GM23338 (cell line): ENCODE results near the gene TEDC1. TPM values are rescaled to one million over a fixed set of nuclear protein-coding genes. Genes with fewer than 3 reads are reported as not detected.
A peak's percentile ranks its signal among the peaks of the same experiment; 100 is the strongest.

Source experiments
- ATAC-seq: fragments of 200-7000 bp; cut with Tn5 transposase; 3 replicates; pipeline ENCODE4 v1.9.1; 2020
- DNase-seq: peaks from one replicate; pipeline ENCODE4 v3.0.0-alpha.2; 2015; ENCODE audit warnings: low spot score
- H2AFZ ChIP-seq: fragments of 200-600 bp; sonication (generic); 2 replicates; pipeline ENCODE4 v1.8.0; 2016; ENCODE audit warnings: antibody characterized with exemption, mild to moderate bottlenecking, moderate library complexity
- H3F3A ChIP-seq: fragments of 200-600 bp; sonication (generic); replicated peaks from 2 replicates; pipeline ENCODE4 v1.8.0; 2017; ENCODE audit warnings: antibody characterized with exemption, mixed run types, low read depth
- H3K27ac ChIP-seq: fragments of 200-600 bp; sonication (generic); 2 replicates; pipeline ENCODE4 v1.6.1; 2016; ENCODE audit warnings: low read depth
- H3K27me3 ChIP-seq: fragments of 200-600 bp; sonication (generic); 2 replicates; pipeline ENCODE4 v1.8.0; 2016; ENCODE audit warnings: mild to moderate bottlenecking, mixed run types, moderate library complexity; ENCODE audit not compliant: insufficient read depth
- H3K36me3 ChIP-seq: fragments of 200-600 bp; sonication (generic); 2 replicates; pipeline ENCODE4 v1.8.0; 2016; ENCODE audit warnings: mild to moderate bottlenecking; ENCODE audit not compliant: insufficient read depth
- H3K4me1 ChIP-seq: fragments of 200-600 bp; sonication (generic); 2 replicates; pipeline ENCODE4 v1.8.0; 2016; ENCODE audit warnings: mild to moderate bottlenecking, moderate library complexity; ENCODE audit not compliant: insufficient read depth
- H3K4me2 ChIP-seq: fragments of 200-600 bp; sonication (generic); 2 replicates; pipeline ENCODE4 v1.7.1; 2017; ENCODE audit warnings: mixed run types
- H3K4me3 ChIP-seq: fragments of 200-600 bp; sonication (generic); 2 replicates; pipeline ENCODE4 v1.6.1; 2016; ENCODE audit warnings: mixed run types
- H3K79me2 ChIP-seq: fragments of 200-600 bp; sonication (generic); replicated peaks from 2 replicates; pipeline ENCODE4 v1.8.0; 2017; ENCODE audit warnings: mild to moderate bottlenecking; ENCODE audit not compliant: insufficient read depth
- H3K9me2 ChIP-seq: fragments of 200-600 bp; sonication (generic); 2 replicates; pipeline ENCODE4 v1.8.0; 2017; ENCODE audit not compliant: insufficient read depth
- H4K20me1 ChIP-seq: fragments of 200-600 bp; sonication (generic); replicated peaks from 2 replicates; pipeline ENCODE4 v1.8.0; 2017; ENCODE audit warnings: mild to moderate bottlenecking; ENCODE audit not compliant: insufficient read depth
- H3K27ac Mint-ChIP-seq: 2 replicates; pipeline ENCODE4 v1.8.0; 2020; ENCODE audit warnings: inconsistent platforms, mild to moderate bottlenecking, moderate library complexity, mixed read lengths
- H3K27me3 Mint-ChIP-seq: 3 replicates; pipeline ENCODE4 v1.8.0; 2022; ENCODE audit warnings: low read depth, mild to moderate bottlenecking, moderate library complexity, mixed read lengths, inconsistent platforms; ENCODE audit not compliant: insufficient read depth, poor library complexity
- H3K36me3 Mint-ChIP-seq: 3 replicates; pipeline ENCODE4 v1.8.0; 2021; ENCODE audit warnings: low read depth, mild to moderate bottlenecking, inconsistent platforms, moderate library complexity, mixed read lengths
- H3K4me1 Mint-ChIP-seq: 3 replicates; pipeline ENCODE4 v1.8.0; 2020; ENCODE audit warnings: mild to moderate bottlenecking, inconsistent platforms, mixed read lengths
- H3K4me3 Mint-ChIP-seq: 3 replicates; pipeline ENCODE4 v1.8.0; 2021; ENCODE audit warnings: moderate library complexity, mild to moderate bottlenecking, inconsistent platforms, mixed read lengths
- H3K9me3 Mint-ChIP-seq: 3 replicates; pipeline ENCODE4 v1.8.0; 2020; ENCODE audit warnings: moderate library complexity, mild to moderate bottlenecking, inconsistent platforms, mixed read lengths
- EZH2 ChIP-seq: fragments of 200-600 bp; sonication (generic); IDR thresholded peaks from one replicate; pipeline ENCODE4 v1.8.0; 2017; ENCODE audit warnings: antibody characterized with exemption, mild to moderate bottlenecking, low read depth; ENCODE audit not compliant: unreplicated experiment
- NANOG ChIP-seq: IDR thresholded peaks from 2 replicates; pipeline ENCODE4 v1.6.1; 2016; ENCODE audit warnings: antibody characterized with exemption, borderline replicate concordance
- STAT1 ChIP-seq: IDR thresholded peaks from one replicate; pipeline ENCODE4 v1.6.1; 2016; ENCODE audit warnings: antibody characterized with exemption; ENCODE audit not compliant: unreplicated experiment
- ZNF114 ChIP-seq: fragments of 250-450 bp; sonication (Bioruptor Pico); IDR thresholded peaks from 2 replicates; pipeline ENCODE4 v1.5.0; 2020; ENCODE audit warnings: mild to moderate bottlenecking, moderate library complexity
- ZNF331 ChIP-seq: fragments of 250-450 bp; sonication (Bioruptor Pico); IDR thresholded peaks from 2 replicates; pipeline ENCODE4 v1.5.0; 2020; ENCODE audit warnings: low read depth, mild to moderate bottlenecking, moderate library complexity
- polyA plus RNA-seq: library from polyadenylated mRNA; unstranded; fragments of >200 nt; fragmentation: Nextera tagmentation; extraction: Ambion mirVana; gene quantifications from 2 replicates; pipeline ENCODE4 v1.2.1, GENCODE V29; 2016
- total RNA-seq: library from RNA; depleted of rRNA; stranded (reverse); fragments of >200 nt; shearing (Covaris generic); gene quantifications from 2 replicates; pipeline ENCODE4 v1.2.3, GENCODE V29; 2014
- TF ChIP-seq, protein P1 (sequence below): IDR thresholded peaks from one replicate; pipeline ENCODE4 v1.6.1; 2018; ENCODE audit warnings: antibody characterized with exemption; ENCODE audit not compliant: unreplicated experiment
- TF ChIP-seq, protein P2 (sequence below): IDR thresholded peaks from 2 replicates; pipeline ENCODE4 v1.6.1; 2016; ENCODE audit warnings: antibody characterized with exemption
- TF ChIP-seq, protein P3 (sequence below): fragments of 250-450 bp; sonication (Bioruptor Pico); IDR thresholded peaks from 2 replicates; pipeline ENCODE4 v1.5.0; 2020; ENCODE audit warnings: mild to moderate bottlenecking, moderate library complexity

Gene TEDC1
- total and polyA plus RNA-seq, 2 experiments from 2014 or later, result 5.9 to 16.3 TPM

DNA sequence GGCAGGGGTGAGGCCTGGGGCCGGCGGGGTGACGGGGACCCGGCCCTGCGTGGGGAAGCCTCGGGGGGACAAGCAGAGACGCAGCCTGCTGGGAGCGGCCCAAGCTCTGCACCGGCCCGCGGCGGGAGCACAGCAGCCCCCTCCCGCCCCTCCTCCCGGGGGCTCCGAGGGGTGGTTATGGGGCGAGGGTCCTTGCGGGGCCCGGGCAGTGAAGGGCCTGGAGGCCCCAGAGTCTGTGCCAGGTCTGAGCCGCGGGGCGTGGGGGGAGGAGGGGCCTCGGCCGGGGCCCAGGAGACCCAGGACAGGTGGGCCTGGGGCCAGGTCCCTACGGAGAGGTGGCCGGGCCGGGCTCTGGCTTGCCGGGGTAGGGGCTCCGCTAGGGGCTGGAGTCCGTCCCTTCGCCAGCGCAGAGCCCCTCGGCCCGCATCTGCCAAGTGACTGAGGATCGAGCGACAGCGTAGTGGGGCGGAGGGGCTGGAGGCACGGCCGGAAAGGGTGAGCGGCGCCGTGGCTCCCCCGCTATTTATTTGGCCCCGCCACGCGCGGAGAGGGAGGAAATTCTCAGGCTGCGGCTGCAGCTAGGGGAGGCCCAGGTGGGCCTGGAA is 35.8 kb downstream of the TEDC1 start:
- H3K36me3 ChIP-seq, result no peaks in the 10 kb centered on the region
- peaks cover 31% of the 10 kb centered on the region for H3K27me3 Mint-ChIP-seq
- peaks cover 3% of the 10 kb centered on the region; the same call in 1 of the 3 replicates for H3K4me1 Mint-ChIP-seq
- peak; percentile 37 for DNase-seq
- H2AFZ ChIP-seq, result no peak overlapping the region
- no peak overlapping the region for H3K27ac Mint-ChIP-seq
- H3K4me1 ChIP-seq, result no peaks in the 10 kb centered on the region
- ATAC-seq, result peak; percentile 30
- TF ChIP-seq, protein P1, sequence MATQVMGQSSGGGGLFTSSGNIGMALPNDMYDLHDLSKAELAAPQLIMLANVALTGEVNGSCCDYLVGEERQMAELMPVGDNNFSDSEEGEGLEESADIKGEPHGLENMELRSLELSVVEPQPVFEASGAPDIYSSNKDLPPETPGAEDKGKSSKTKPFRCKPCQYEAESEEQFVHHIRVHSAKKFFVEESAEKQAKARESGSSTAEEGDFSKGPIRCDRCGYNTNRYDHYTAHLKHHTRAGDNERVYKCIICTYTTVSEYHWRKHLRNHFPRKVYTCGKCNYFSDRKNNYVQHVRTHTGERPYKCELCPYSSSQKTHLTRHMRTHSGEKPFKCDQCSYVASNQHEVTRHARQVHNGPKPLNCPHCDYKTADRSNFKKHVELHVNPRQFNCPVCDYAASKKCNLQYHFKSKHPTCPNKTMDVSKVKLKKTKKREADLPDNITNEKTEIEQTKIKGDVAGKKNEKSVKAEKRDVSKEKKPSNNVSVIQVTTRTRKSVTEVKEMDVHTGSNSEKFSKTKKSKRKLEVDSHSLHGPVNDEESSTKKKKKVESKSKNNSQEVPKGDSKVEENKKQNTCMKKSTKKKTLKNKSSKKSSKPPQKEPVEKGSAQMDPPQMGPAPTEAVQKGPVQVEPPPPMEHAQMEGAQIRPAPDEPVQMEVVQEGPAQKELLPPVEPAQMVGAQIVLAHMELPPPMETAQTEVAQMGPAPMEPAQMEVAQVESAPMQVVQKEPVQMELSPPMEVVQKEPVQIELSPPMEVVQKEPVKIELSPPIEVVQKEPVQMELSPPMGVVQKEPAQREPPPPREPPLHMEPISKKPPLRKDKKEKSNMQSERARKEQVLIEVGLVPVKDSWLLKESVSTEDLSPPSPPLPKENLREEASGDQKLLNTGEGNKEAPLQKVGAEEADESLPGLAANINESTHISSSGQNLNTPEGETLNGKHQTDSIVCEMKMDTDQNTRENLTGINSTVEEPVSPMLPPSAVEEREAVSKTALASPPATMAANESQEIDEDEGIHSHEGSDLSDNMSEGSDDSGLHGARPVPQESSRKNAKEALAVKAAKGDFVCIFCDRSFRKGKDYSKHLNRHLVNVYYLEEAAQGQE, result no peak
- peak; percentile 45 for TF ChIP-seq EZH2
- peaks cover 46% of the 10 kb centered on the region for H3K27me3 ChIP-seq
- no peaks in the 10 kb centered on the region for H3F3A ChIP-seq
- no peaks in the 10 kb centered on the region for H3K36me3 Mint-ChIP-seq
- no peaks in the 10 kb centered on the region; the same call in 1 of the 3 replicates for H3K9me3 Mint-ChIP-seq
- peak overlapping the region; percentile 44; the same call in 1 of the 2 replicates for H3K4me3 ChIP-seq
- H4K20me1 ChIP-seq, result no peaks in the 10 kb centered on the region
- H3K79me2 ChIP-seq, result no peaks in the 10 kb centered on the region
- H3K4me2 ChIP-seq, result peak overlapping the region; percentile 65; the same call in 1 of the 2 replicates
- H3K9me2 ChIP-seq, result no peaks in the 10 kb centered on the region
- no peak overlapping the region for H3K27ac ChIP-seq
- peak overlapping the region; percentile 27; the same call in 1 of the 3 replicates for H3K4me3 Mint-ChIP-seq

DNA sequence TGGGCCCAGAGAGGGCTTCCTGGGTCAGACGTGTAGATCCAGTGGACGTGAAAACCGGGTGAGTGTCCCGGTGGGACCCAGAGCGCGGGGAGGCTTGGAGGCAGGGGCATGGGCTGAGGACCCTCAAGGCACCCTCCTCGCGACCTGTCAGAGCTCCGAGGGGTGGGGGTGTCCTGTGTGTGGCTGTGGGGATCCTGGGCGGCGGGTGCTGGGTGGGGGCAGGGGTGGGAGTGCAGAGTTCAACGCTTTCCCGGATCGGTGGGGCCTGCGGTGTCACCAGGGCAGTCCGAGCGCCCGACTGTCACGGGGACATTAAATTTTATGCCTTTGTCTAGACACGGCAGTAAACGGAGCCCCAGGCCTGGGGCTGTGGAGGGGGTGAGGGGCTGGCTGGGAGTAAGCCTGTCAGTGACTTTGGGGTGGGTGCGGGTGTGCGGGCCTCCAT is 36.4 kb downstream of the TEDC1 start:
- Histone ChIP-seq H4K20me1 (no peaks in the 10 kb centered on the region), H3K4me2 (peak overlapping the region; percentile 65; the same call in 1 of the 2 replicates), H3K4me3 (peak overlapping the region; percentile 44; the same call in 1 of the 2 replicates), H3F3A (no peaks in the 10 kb centered on the region), H3K79me2 (no peaks in the 10 kb centered on the region), H3K27me3 (peaks cover 46% of the 10 kb centered on the region), H3K27ac (no peak overlapping the region), H3K9me2 (no peaks in the 10 kb centered on the region), H3K36me3 (no peaks in the 10 kb centered on the region), H3K4me1 (no peaks in the 10 kb centered on the region), H2AFZ (no peak overlapping the region)
- ATAC-seq, result no peak
- H3K4me1 Mint-ChIP-seq, result peaks cover 3% of the 10 kb centered on the region; the same call in 1 of the 3 replicates
- peaks cover 31% of the 10 kb centered on the region for H3K27me3 Mint-ChIP-seq
- H3K4me3 Mint-ChIP-seq, result peak overlapping the region; percentile 37; the same call in 2 of the 3 replicates
- no peaks in the 10 kb centered on the region for H3K36me3 Mint-ChIP-seq
- peaks cover 2% of the 10 kb centered on the region for H3K9me3 Mint-ChIP-seq
- H3K27ac Mint-ChIP-seq, result no peak overlapping the region
- DNase-seq, result no peak
- TF ChIP-seq NANOG, result no peak
- no peak for TF ChIP-seq ZNF331
- TF ChIP-seq, protein P2, sequence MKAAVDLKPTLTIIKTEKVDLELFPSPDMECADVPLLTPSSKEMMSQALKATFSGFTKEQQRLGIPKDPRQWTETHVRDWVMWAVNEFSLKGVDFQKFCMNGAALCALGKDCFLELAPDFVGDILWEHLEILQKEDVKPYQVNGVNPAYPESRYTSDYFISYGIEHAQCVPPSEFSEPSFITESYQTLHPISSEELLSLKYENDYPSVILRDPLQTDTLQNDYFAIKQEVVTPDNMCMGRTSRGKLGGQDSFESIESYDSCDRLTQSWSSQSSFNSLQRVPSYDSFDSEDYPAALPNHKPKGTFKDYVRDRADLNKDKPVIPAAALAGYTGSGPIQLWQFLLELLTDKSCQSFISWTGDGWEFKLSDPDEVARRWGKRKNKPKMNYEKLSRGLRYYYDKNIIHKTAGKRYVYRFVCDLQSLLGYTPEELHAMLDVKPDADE, result no peak
- no peak for TF ChIP-seq STAT1
- TF ChIP-seq ZNF114 (CRISPR knock-in tag), result no peak
- TF ChIP-seq, protein P3, sequence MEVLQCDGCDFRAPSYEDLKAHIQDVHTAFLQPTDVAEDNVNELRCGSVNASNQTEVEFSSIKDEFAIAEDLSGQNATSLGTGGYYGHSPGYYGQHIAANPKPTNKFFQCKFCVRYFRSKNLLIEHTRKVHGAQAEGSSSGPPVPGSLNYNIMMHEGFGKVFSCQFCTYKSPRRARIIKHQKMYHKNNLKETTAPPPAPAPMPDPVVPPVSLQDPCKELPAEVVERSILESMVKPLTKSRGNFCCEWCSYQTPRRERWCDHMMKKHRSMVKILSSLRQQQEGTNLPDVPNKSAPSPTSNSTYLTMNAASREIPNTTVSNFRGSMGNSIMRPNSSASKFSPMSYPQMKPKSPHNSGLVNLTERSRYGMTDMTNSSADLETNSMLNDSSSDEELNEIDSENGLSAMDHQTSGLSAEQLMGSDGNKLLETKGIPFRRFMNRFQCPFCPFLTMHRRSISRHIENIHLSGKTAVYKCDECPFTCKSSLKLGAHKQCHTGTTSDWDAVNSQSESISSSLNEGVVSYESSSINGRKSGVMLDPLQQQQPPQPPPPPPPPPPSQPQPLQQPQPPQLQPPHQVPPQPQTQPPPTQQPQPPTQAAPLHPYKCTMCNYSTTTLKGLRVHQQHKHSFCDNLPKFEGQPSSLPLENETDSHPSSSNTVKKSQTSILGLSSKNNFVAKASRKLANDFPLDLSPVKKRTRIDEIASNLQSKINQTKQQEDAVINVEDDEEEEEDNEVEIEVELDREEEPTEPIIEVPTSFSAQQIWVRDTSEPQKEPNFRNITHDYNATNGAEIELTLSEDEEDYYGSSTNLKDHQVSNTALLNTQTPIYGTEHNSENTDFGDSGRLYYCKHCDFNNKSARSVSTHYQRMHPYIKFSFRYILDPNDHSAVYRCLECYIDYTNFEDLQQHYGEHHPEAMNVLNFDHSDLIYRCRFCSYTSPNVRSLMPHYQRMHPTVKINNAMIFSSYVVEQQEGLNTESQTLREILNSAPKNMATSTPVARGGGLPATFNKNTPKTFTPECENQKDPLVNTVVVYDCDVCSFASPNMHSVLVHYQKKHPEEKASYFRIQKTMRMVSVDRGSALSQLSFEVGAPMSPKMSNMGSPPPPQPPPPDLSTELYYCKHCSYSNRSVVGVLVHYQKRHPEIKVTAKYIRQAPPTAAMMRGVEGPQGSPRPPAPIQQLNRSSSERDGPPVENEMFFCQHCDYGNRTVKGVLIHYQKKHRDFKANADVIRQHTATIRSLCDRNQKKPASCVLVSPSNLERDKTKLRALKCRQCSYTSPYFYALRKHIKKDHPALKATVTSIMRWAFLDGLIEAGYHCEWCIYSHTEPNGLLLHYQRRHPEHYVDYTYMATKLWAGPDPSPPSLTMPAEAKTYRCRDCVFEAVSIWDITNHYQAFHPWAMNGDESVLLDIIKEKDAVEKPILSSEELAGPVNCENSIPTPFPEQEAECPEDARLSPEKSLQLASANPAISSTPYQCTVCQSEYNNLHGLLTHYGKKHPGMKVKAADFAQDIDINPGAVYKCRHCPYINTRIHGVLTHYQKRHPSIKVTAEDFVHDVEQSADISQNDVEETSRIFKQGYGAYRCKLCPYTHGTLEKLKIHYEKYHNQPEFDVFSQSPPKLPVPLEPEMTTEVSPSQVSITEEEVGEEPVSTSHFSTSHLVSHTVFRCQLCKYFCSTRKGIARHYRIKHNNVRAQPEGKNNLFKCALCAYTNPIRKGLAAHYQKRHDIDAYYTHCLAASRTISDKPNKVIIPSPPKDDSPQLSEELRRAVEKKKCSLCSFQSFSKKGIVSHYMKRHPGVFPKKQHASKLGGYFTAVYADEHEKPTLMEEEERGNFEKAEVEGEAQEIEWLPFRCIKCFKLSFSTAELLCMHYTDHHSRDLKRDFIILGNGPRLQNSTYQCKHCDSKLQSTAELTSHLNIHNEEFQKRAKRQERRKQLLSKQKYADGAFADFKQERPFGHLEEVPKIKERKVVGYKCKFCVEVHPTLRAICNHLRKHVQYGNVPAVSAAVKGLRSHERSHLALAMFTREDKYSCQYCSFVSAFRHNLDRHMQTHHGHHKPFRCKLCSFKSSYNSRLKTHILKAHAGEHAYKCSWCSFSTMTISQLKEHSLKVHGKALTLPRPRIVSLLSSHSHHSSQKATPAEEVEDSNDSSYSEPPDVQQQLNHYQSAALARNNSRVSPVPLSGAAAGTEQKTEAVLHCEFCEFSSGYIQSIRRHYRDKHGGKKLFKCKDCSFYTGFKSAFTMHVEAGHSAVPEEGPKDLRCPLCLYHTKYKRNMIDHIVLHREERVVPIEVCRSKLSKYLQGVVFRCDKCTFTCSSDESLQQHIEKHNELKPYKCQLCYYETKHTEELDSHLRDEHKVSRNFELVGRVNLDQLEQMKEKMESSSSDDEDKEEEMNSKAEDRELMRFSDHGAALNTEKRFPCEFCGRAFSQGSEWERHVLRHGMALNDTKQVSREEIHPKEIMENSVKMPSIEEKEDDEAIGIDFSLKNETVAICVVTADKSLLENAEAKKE (CRISPR knock-in tag), result no peak
